Esophagus muscularis mucosa (tissue), 4 donors: ENCODE data around the gene SLC38A8.

Experiments
- EP300 ChIP-seq: sonication (generic); formaldehyde crosslinking; IDR thresholded peaks from one replicate; pipeline ENCODE4 v1.6.1; 2017; ENCODE audit warnings: antibody characterized with exemption
- POLR2A ChIP-seq: fragments of 450-650 bp; IDR thresholded peaks from one replicate; pipeline ENCODE4 v1.6.1; 2017; ENCODE audit warnings: antibody characterized with exemption, moderate library complexity, mild to moderate bottlenecking, low read depth
- TF ChIP-seq, protein P1 (sequence below), 3 experiments: fragments of 200-600 bp in 2 of 3; fragments of 450-650 bp in 1 of 3; sonication (generic) in 2 of 3; IDR thresholded peaks; one replicate each; pipeline ENCODE4 v1.5.1; 2017 to 2019; ENCODE audit warnings: antibody characterized with exemption in 3 of 3, mild to moderate bottlenecking in 2 of 3, moderate library complexity in 1 of 3

DNA sequence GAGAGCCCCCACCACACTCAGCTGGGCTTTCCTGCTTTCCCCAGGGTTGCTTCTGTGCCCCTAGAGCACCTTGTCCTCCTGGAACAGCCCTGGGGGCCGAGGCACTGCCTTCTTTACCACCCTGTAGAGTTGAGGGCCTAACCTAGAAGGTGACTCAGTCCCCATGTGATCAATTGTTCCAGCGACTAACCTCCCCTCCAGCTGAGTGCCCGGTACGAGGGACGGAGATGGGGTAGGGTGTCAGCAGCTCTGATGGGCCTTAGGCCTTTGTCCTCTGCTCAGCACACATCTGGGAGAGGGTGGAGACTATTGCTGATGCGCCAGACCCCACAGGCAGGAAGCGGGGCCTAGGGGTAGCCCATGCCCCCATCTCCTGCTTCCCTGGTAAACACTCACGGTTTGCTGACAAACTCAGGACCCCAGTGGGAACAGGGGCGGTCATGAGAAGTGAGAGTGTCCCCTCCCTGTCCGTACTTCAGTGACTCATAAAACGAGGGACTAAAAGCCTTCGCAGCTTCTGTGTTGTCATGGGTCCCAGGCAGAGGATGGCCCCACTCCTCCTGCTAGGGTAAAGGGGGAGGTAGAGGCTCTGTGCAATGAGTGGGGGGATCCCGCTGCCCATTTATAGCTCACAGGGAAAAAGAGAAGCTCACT, 41.5 kb downstream of the SLC38A8 start:
- TF ChIP-seq POLR2A (no peak), EP300 (no peak)
- TF ChIP-seq, protein P1, sequence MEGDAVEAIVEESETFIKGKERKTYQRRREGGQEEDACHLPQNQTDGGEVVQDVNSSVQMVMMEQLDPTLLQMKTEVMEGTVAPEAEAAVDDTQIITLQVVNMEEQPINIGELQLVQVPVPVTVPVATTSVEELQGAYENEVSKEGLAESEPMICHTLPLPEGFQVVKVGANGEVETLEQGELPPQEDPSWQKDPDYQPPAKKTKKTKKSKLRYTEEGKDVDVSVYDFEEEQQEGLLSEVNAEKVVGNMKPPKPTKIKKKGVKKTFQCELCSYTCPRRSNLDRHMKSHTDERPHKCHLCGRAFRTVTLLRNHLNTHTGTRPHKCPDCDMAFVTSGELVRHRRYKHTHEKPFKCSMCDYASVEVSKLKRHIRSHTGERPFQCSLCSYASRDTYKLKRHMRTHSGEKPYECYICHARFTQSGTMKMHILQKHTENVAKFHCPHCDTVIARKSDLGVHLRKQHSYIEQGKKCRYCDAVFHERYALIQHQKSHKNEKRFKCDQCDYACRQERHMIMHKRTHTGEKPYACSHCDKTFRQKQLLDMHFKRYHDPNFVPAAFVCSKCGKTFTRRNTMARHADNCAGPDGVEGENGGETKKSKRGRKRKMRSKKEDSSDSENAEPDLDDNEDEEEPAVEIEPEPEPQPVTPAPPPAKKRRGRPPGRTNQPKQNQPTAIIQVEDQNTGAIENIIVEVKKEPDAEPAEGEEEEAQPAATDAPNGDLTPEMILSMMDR (IDR thresholded peaks at IDR 0.05) = no peak
